Hepatic stellate cell (primary cell): ENCODE data around the gene HSD17B12.
A peak's percentile ranks its signal among the peaks of the same experiment; 100 is the strongest.
"Not testable (repeated sequence)": the region's sequence is repeated elsewhere in the genome, so short reads cannot be mapped to it uniquely, and the experiment has no call there.

Source experiments
- DNase-seq: peaks from one replicate; pipeline ENCODE4 v3.0.0; 2011; ENCODE audit warnings: low spot score

HSD17B12 gene

GRCh38 chr11:43747130-43747802 lies 66.7 kb downstream of the HSD17B12 start:
- no peak for DNase-seq

GRCh38 chr11:43748095-43748494 lies 67.6 kb downstream of the HSD17B12 start:
- DNase-seq: no peak

- DNase-seq: no peak
These were observed 71.2 kb downstream of the HSD17B12 start for GRCh38 chr11:43751726-43752125.

- DNase-seq: no peak
These were observed 76.0 kb downstream of the HSD17B12 start for GRCh38 chr11:43756575-43756974.

GRCh38 chr11:43758927-43759326 lies 78.4 kb downstream of the HSD17B12 start:
- no peak for DNase-seq

- no peak for DNase-seq
These were observed 80.4 kb downstream of the HSD17B12 start for GRCh38 chr11:43760902-43761301.

GRCh38 chr11:43765194-43765593 lies 84.7 kb downstream of the HSD17B12 start:
- DNase-seq: no peak

- not testable (repeated sequence) for DNase-seq
These were observed 88.1 kb downstream of the HSD17B12 start for GRCh38 chr11:43768654-43769053.

- DNase-seq: no peak
These were observed 89.6 kb downstream of the HSD17B12 start for GRCh38 chr11:43770173-43770572.

- DNase-seq: no peak
These were observed 92.2 kb downstream of the HSD17B12 start for GRCh38 chr11:43772733-43773132.

- no peak for DNase-seq
These were observed 94.2 kb downstream of the HSD17B12 start for GRCh38 chr11:43774786-43775185.

- no peak for DNase-seq
These were observed 98.8 kb downstream of the HSD17B12 start for GRCh38 chr11:43779306-43779705.

- DNase-seq: no peak
These were observed 103.8 kb downstream of the HSD17B12 start for GRCh38 chr11:43784301-43784700.

- no peak for DNase-seq
These were observed 104.3 kb downstream of the HSD17B12 start for GRCh38 chr11:43784866-43785265.

GRCh38 chr11:43785318-43785717 lies 104.8 kb downstream of the HSD17B12 start:
- no peak for DNase-seq

- no peak for DNase-seq
These were observed 105.5 kb downstream of the HSD17B12 start for GRCh38 chr11:43786016-43786415.

- DNase-seq: no peak
These were observed 107.3 kb downstream of the HSD17B12 start for GRCh38 chr11:43787824-43788223.

- DNase-seq: no peak
These were observed 107.9 kb downstream of the HSD17B12 start for GRCh38 chr11:43788421-43788820.

- DNase-seq: peak; percentile 16
These were observed 109.3 kb downstream of the HSD17B12 start for GRCh38 chr11:43789700-43790443.

GRCh38 chr11:43790444-43790794 lies 109.9 kb downstream of the HSD17B12 start:
- no peak for DNase-seq

GRCh38 chr11:43797337-43797736 lies 116.8 kb downstream of the HSD17B12 start:
- no peak for DNase-seq

GRCh38 chr11:43797866-43798265 lies 117.3 kb downstream of the HSD17B12 start:
- no peak for DNase-seq

GRCh38 chr11:43802509-43802908 lies 122.0 kb downstream of the HSD17B12 start:
- DNase-seq: peak; percentile 3

- no peak for DNase-seq
These were observed 123.2 kb downstream of the HSD17B12 start for GRCh38 chr11:43803766-43804165.
